Fibroblast of villous mesenchyme (primary cell): ENCODE results near the gene SRPK3. TPM values are rescaled to one million over a fixed set of nuclear protein-coding genes. Genes with fewer than 3 reads are reported as not detected.

Source experiments
- DNase-seq: peaks from one replicate; pipeline ENCODE4 v3.0.0-alpha.2; 2010; ENCODE audit warnings: low read depth
- H3K4me3 ChIP-seq: 2 replicates; pipeline ENCODE4 v1.5.1; 2011; ENCODE audit warnings: low read depth, mild to moderate bottlenecking, low read length
- total RNA-seq: library from RNA; depleted of rRNA; stranded (reverse); fragments of >200 nt; gene quantifications from 2 replicates; pipeline ENCODE4 v1.2.3, GENCODE V29; 2012
- TF ChIP-seq, protein P1 (sequence below): IDR thresholded peaks from 2 replicates; pipeline ENCODE4 v1.5.1; 2012; ENCODE audit warnings: low read depth, mild to moderate bottlenecking, low read length; ENCODE audit not compliant: insufficient read depth

The SRPK3 gene
- total RNA-seq, 1 donor, result 0.86 TPM

DNA sequence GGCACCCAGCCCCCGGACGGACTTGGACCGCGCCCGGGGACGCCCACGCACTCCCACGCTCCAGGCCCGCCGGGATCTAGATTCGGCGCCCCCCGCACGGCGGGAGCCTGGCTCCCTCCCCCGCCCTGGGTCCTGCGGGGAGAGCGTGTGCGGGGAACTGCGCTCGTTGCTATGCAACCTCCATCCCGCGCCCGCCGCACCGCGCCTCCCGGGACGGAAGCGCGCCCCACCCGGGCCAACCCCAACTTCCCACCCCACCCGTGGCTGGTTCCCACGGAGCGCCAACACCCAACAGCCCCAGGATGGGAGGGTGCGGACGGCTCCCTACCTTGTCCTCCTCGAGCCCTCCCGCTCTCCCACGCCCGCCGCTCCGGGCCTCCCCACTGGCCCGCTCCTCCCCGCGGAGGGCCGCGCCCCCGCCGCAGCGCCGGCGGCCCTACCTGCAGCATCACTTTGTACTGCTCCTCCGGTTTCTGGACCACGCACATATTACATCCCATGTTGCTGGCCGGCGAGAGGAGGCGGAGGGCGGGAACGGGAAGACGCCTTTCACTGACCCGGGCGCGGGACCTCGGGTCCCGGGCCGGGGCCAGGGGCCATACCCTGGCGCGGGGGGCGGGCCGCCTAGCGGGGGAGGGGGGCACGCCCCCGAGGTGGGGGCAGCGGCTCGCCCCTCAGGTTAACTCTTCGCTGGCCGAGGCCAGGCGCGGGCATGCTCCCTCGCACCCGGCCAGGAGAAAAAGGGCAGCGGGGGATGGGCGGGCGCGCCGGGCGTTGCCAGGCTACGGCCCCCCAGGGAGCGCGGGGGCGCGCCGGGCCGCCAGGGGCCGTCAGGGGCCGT, 49.2 kb downstream of the SRPK3 start, which contains the start of gene PDZD4:
Gene PDZD4, minus strand, starts transcription at position 746 of the 841 bp plus-strand sequence. Its CDS starts 246 bp downstream, at position 500.
- TF ChIP-seq, protein P1, sequence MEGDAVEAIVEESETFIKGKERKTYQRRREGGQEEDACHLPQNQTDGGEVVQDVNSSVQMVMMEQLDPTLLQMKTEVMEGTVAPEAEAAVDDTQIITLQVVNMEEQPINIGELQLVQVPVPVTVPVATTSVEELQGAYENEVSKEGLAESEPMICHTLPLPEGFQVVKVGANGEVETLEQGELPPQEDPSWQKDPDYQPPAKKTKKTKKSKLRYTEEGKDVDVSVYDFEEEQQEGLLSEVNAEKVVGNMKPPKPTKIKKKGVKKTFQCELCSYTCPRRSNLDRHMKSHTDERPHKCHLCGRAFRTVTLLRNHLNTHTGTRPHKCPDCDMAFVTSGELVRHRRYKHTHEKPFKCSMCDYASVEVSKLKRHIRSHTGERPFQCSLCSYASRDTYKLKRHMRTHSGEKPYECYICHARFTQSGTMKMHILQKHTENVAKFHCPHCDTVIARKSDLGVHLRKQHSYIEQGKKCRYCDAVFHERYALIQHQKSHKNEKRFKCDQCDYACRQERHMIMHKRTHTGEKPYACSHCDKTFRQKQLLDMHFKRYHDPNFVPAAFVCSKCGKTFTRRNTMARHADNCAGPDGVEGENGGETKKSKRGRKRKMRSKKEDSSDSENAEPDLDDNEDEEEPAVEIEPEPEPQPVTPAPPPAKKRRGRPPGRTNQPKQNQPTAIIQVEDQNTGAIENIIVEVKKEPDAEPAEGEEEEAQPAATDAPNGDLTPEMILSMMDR, result no peak
- no peak within 1 kb of the TSS for H3K4me3 ChIP-seq
- no peak for DNase-seq

- DNase-seq, result no peak
- no peak overlapping the region for H3K4me3 ChIP-seq
- TF ChIP-seq, protein P1, result no peak
Measured at GRCh38 chrX:153830640-153831428, 50.0 kb downstream of the SRPK3 start.

DNA sequence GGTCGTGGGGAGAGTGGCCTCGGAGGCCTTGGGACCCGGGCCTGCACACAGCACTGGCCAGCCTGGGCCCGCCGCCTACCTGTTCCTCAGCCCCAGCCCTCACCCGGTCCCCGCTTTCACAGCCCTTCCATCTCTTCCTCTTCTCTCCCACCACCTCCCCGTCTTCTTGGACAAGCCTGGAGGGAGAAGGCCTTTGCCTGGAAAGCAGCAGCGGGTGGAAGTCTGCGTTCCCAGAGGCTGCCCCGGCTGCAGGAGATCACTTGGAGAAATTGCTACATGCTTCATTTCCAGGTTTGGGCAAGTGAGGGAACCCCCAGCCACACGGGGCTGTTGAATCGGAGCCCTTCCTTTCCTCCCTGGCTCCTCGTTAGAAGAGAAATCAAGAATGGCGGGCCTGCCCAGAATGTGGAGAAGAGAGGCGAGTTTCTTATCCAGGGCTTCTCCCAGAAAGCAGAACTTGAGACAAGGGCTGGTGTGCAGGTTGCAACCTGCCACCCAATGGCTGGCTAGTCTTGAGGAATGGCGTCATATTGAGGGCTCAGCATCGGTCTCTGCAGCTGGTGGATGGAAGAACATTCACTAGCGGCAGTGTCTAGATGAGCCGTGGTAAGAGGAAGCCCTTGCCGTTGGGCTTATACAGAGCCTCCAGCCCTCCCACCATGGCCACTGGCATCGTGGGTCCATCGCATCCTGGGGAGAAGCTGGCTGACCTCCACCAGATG, 50.7 kb downstream of the SRPK3 start:
- DNase-seq, result no peak
- TF ChIP-seq, protein P1, result no peak
- no peak overlapping the region for H3K4me3 ChIP-seq

GRCh38 chrX:153832728-153833127, 51.9 kb downstream of the SRPK3 start:
- H3K4me3 ChIP-seq, result no peak overlapping the region
- TF ChIP-seq, protein P1, result no peak
- DNase-seq, result no peak

Other genes with a start within 250 kb of the SRPK3 start
- gene CCNQ, start 181.9 kb upstream of the SRPK3 start, total RNA-seq, result 38.9 and 42.8 TPM in 2 replicates
- gene DUSP9, start 133.8 kb upstream of the SRPK3 start, total RNA-seq, result under 0.01 TPM in 1 of 2 replicates, not detected in the other
- gene PNCK, start 107.2 kb upstream of the SRPK3 start, total RNA-seq, result under 0.01 and 0.32 TPM in 2 replicates
- gene SLC6A8, start 93.1 kb upstream of the SRPK3 start, total RNA-seq, result 9.1 and 12.2 TPM in 2 replicates
- 105 and 127 TPM in 2 replicates for gene BCAP31, start 56.7 kb upstream of the SRPK3 start, total RNA-seq
- 15.5 and 19.3 TPM in 2 replicates for gene ABCD1, start 56.2 kb upstream of the SRPK3 start, total RNA-seq
- gene PLXNB3, start 16.8 kb upstream of the SRPK3 start, total RNA-seq, result 3.0 and 3.5 TPM in 2 replicates
- gene IDH3G, start 13.3 kb downstream of the SRPK3 start, total RNA-seq, result 37.4 and 40.2 TPM in 2 replicates
- gene SSR4, start 13.6 kb downstream of the SRPK3 start, total RNA-seq, result 122 and 133 TPM in 2 replicates
- gene PDZD4, start 49.5 kb downstream of the SRPK3 start, total RNA-seq, result 0.32 and 0.43 TPM in 2 replicates
- 16.4 and 54.4 TPM in 2 replicates for gene L1CAM, start 105.1 kb downstream of the SRPK3 start, total RNA-seq
- gene AVPR2, start 123.6 kb downstream of the SRPK3 start, total RNA-seq, result under 0.01 TPM in 1 of 2 replicates, not detected in the other
- gene ARHGAP4, start 145.2 kb downstream of the SRPK3 start, total RNA-seq, result 3.0 and 5.2 TPM in 2 replicates
- gene NAA10, start 154.0 kb downstream of the SRPK3 start, total RNA-seq, result 59.9 and 62.2 TPM in 2 replicates
- gene RENBP, start 163.6 kb downstream of the SRPK3 start, total RNA-seq, result 4.3 and 12.6 TPM in 2 replicates
- gene HCFC1, start 190.8 kb downstream of the SRPK3 start, total RNA-seq, result 28.1 and 28.3 TPM in 2 replicates
- 5.2 and 7.1 TPM in 2 replicates for gene TMEM187, start 191.7 kb downstream of the SRPK3 start, total RNA-seq
- 62.6 and 102 TPM in 2 replicates for gene IRAK1, start 238.9 kb downstream of the SRPK3 start, total RNA-seq